ENCODE measurements around the gene NDUFB7.
"Not testable (repeated sequence)": the region's sequence is repeated elsewhere in the genome, so short reads cannot be mapped to it uniquely, and the experiment has no call there.

Gene NDUFB7

GRCh38 chr19:14553042-14553938 is 18.6 kb downstream of the NDUFB7 start:
- no peak for DNase-seq

DNA sequence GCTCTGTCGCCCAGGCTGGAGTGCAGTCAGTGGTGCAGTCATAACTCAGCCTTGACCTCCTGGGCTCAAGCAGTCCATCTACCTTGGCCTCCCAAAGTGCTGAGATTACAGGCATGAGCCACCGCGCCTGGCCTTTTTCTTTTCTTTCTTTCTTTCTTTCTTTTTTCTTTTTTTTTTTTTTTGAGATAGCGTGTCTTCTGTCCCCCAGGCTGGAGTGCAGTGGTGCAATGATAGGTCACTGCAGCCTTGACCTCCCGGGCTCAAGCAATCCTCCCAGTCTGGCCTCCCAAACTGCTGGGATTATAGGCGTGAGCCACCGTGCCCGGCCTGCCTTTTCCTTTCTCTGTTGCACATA is 19.9 kb downstream of the NDUFB7 start:
- DNase-seq = not testable (repeated sequence)

DNA sequence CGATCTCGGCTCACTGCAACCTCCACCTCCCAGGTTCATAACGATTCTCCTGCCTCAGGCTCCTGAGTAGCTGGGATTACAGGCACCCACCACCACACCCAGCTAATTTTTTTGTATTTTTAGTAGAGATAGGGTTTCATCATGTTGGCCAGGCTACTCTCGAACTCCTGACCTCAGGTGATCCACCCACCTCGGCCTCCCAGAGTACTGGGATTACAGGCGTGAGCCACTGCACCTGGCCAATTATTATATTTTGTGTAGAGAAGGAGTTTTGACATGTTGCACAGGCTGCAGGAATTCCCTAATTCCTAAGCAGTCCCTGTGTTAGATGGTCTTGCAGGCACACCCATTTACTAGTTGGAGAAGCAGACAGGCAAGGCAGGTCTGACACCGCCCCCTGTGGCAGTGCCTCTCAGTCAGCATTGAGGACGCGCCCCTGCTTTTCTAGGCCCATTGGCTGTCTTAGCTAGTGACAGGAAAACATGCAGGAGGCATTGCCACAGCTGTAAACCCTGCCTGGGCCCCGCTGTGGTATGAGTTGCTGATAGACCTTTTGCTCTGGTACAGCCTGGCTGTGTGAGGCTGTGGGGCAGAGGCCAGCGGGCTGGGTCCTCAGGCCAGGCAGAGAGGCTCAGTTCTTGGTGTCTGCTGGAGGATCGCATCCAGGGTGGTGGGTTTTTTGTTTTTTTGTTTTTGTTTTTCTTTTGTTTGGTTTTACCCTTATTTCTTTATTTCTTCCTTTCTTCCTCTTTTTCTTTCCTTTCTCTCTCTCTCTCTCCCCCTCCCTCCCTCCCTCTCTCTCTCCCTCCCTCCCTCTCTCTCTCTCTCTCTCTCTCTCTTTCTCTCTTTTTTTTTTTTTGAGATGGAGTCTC is 20.5 kb downstream of the NDUFB7 start:
- DNase-seq = not testable (repeated sequence)

DNA sequence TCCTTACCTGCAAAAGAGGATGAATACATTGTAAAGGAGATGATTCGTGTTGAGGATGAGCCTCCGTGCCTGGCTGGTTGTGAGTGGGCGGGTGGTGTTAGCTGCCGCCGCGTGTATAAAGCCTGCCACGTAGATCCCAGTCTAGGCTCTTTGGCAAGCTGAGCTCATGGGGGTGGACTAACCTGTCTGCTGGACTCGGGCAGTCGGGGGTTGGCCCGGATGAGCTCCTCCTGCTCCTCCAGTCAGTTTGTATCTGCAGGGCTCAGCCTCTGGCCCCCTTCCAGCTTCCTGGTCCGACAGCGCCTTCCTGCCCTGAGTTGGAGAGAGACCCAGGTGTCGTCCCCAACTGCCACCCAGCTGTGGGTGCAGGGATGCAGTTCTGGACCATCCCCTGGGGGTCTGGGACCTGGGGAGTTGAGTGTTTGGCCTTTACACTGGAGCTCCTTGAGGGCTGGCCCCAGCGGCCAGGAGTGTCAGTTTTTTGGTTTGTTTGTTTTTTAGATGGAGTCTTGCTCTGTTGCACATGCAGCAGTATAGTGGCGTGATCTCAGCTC is 21.6 kb downstream of the NDUFB7 start:
- peak in 1 of 2 experiments; percentile 42 for DNase-seq

GRCh38 chr19:14545716-14546082 is 26.2 kb downstream of the NDUFB7 start:
- DNase-seq = no peak

DNA sequence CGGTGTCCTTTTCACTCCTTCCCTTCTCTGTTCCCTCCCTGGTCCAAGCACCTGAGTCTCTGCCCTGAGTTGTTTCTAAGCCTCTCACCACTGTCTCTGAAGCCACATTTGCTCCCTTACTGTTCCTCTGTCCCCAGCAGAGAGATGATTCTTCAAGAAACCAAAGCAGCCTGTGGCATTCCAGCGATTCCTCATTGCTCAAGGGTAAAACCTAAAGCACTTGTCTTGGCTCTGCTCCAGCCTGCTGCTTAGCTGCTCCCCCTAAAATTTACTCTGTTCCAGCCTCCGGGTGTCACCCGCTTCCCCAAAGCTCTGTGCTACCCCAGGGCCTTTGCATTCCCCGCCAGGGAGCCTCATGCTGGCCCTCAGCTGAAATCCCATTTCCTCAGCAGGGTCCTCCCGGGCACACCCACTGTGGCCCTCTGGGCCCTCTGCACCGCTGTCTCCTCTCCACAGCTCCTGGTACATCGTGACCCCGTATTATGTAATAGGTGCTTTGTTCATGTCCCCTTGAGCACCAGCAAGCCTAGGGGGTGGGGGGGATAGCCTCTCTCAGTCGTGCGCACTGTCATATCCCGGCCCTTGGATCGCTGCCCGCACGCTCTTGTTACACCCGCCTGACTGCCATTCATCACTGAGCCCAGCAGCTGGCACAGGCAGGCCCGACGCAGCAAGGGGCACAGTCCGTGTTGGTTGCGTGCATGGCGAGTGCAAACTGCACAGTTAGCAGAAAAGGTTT is 26.7 kb downstream of the NDUFB7 start:
- peak; percentile 93 to 96 for DNase-seq

- DNase-seq = no peak
These were observed 27.8 kb downstream of the NDUFB7 start for GRCh38 chr19:14544047-14544446.

- DNase-seq = no peak
These were observed 29.0 kb downstream of the NDUFB7 start for GRCh38 chr19:14542711-14543328.

DNA sequence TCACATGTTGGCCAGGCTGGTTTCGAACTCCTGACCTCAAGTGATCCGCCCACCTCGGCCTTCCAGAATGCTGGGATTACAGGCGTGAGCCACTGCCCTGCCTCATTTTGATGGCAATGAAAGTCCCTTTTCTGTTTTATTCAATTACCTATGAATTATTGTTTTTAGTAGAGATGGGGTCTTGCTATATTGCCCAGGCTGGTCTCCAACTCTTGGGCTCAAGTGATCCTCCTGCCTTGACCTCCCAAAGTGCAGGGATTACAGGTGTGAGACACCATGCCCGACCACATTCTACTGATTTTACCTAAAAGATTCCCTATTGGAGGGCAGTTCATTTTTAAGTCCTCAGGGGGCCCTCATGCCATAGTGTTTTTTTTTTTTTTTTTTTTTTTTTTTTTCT is 29.9 kb downstream of the NDUFB7 start:
- DNase-seq = not testable (repeated sequence)

DNA sequence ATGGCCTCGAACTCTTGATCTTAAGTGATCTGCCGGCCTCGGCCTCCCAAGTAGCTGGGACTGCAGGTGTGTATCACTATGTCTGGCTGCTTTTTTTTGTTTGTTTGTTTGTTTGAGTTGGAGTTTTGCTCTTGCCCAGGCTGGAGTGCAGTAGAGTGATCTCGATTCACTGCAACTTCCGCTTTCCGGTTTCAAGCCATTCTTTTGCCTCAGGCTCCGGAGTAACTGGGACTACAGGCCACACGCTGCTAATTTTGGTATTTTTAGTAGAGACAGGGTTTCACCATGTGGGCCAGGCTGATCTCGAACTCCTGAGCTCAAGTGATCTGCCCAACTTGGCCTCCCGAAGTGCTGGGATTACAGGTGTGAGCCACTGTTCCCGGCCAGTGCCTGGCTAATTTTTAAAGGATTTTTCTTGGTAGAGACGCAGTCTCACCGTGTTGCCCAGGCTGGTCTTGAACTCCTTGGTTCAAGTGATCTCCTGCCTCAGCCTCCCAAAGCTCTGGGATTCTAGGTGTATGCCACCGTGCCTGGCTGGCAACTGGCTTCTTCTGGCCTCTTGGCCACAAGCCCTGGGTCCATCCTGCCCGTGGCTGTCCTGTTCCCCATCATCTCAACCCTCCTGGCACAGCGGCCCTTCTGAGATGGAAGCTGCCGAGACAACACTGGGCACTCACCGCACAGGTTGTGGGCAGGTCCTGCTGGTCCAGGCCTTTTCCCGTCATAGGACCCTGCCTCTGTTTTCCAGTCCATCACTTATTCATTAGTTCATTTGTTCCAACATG is 30.9 kb downstream of the NDUFB7 start:
- DNase-seq = no peak

DNA sequence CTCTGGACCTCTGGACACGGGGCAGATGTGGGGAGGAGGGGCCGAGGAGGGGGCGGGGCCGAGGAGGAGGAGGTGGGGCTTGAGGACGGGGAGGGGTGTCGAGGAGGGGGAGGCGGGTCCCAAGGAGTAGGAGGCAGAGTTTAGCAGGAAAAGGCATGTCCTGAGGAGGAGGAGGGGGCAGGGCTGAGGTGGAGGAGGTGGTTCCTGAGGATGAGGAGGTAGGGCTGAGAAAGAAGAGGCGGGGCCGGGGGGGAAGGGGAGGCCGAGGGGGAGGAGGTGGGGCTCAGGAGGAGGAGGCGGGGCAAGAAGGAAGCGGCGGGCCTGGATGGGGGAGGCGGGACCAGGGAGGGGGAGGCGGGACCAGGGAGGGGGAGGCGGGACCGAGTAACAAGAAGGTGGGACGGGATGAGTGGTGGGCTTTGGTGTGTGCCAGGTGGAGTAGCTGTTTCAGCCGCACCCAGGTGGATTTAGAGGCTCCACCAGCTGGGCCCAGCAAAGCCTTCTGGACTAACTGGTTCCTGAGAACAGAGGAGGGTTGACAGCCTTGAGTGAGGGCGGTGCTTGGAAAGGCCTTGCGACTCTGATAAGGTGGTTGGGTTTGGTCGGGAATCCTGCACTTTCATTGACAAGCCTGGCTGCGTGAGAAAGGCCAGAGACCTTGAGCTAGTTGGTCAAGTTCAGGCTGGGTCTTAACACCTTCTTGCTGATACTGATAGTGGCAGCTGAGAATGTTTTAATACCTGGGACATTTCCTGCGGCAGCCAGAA is 34.8 kb downstream of the NDUFB7 start:
- DNase-seq = no peak

- no peak for DNase-seq
These were observed 38.4 kb downstream of the NDUFB7 start for GRCh38 chr19:14533450-14533849.

DNA sequence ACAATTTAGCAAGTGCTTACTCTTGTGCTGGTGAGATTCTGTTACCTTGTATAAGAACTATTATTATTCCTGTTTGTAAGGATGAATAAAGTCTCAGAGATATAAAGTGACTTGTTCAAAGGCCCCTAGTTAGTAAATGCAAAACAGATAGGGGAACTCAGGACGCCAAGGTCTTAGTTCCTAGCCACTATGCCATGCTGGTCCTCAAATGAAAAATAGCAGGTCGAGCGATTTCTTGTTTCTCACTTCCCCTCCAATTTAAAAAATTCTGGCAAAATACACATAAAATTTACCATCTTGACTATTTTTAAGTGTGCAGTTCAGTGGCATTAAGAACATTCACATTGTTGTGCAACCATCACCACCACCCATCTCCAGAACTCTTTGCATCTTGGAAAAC is 41.4 kb downstream of the NDUFB7 start:
- DNase-seq = no peak

GRCh38 chr19:14530005-14530348 is 41.9 kb downstream of the NDUFB7 start:
- DNase-seq = no peak

- DNase-seq = peak; percentile 99 to 100
These were observed 42.4 kb downstream of the NDUFB7 start, which contains the start of gene TECR for GRCh38 chr19:14529254-14530004. Gene TECR (plus strand): TSS chr19:14529594. CDS start chr19:14529697, 103 bp downstream.

GRCh38 chr19:14528419-14529253 is 43.2 kb downstream of the NDUFB7 start:
- no peak for DNase-seq

DNA sequence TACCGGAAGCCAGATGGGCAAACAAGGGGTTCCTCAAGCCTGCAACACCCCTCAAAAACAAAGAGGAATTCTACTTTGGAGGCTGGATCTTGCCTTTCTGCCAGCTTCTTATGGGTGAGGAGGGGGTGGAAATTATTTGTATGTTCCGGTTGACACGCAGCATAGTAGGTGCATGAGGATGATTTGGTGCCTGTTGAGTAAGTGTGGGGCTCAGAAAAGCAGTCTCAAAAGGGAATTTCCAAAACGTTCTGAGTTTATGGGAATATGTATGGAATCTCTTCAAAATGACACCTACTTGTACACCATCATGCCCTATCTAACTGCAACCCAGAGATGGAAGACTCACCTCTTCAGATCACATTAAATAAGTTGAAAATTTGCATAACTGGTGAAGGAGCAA is 45.4 kb downstream of the NDUFB7 start:
- no peak for DNase-seq

- no peak for DNase-seq
These were observed 46.1 kb downstream of the NDUFB7 start for GRCh38 chr19:14525729-14526128.

DNA sequence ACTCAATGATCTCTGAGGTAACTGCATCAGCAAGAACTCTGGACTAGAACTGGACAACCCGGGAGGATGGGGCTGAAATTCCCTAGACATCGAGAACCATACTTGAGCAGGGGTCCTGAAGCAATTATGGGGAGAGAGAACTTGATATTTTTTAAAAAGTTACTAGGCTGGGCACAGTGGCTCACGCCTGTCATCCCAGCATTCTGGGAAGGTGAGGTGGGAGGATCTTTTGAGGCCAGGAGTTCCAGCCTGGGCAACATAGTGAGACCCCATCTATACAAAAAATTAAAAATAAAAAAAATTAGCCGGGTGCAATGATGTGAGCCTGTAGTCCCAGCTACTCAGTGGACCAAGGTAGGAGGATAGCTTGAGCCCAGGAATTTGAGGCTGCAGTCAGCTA is 51.3 kb downstream of the NDUFB7 start:
- DNase-seq = no peak
